Mesenchymal stem cell (in vitro differentiated cells and primary cell): ENCODE data around the gene ECHS1.

ENCODE experiments used
- DNase-seq: peaks from one replicate; pipeline ENCODE4 v3.0.0-alpha.2; 2013
- H2AFZ ChIP-seq: one replicate; pipeline ENCODE4 v1.6.1; 2013; ENCODE audit warnings: low read depth, mild to moderate bottlenecking, control low read depth, inconsistent platforms, low read length, moderate library complexity
- H2AK5ac ChIP-seq: 2 replicates; pipeline ENCODE4 v1.6.1; 2013; ENCODE audit warnings: low read length, moderate library complexity, mild to moderate bottlenecking, inconsistent platforms; ENCODE audit not compliant: severe bottlenecking
- H2BK120ac ChIP-seq: one replicate; pipeline ENCODE4 v1.6.1; 2013; ENCODE audit warnings: low read depth, mild to moderate bottlenecking, inconsistent platforms, low read length, moderate library complexity
- H2BK12ac ChIP-seq, 2 experiments: one replicate each; pipeline ENCODE4 v1.6.1; 2013; ENCODE audit warnings: inconsistent platforms in 2 of 2, low read length in 2 of 2, mild to moderate bottlenecking in 2 of 2, moderate library complexity in 2 of 2, control low read depth in 1 of 2
- H2BK15ac ChIP-seq: one replicate; pipeline ENCODE4 v1.6.1; 2013; ENCODE audit warnings: mild to moderate bottlenecking, low read depth, inconsistent platforms; ENCODE audit not compliant: poor library complexity, severe bottlenecking
- H2BK5ac ChIP-seq: 2 replicates; pipeline ENCODE4 v1.6.1; 2013; ENCODE audit warnings: low read depth, mild to moderate bottlenecking, low read length, control low read depth, inconsistent platforms; ENCODE audit not compliant: poor library complexity, severe bottlenecking
- H3K14ac ChIP-seq, 2 experiments: one replicate each; pipeline ENCODE4 v1.6.1; 2013; ENCODE audit warnings: inconsistent platforms in 2 of 2, low read length in 2 of 2, control low read depth in 1 of 2, mild to moderate bottlenecking in 1 of 2, moderate library complexity in 1 of 2
- H3K18ac ChIP-seq, 2 experiments: one replicate each; pipeline ENCODE4 v1.6.1; 2013; ENCODE audit warnings: inconsistent platforms in 2 of 2, low read length in 2 of 2, control low read depth in 1 of 2, low read depth in 1 of 2, mild to moderate bottlenecking in 1 of 2
- H3K23ac ChIP-seq, 2 experiments: one replicate each; pipeline ENCODE4 v1.6.1; 2013; ENCODE audit warnings: inconsistent platforms in 2 of 2, low read length in 2 of 2, mild to moderate bottlenecking in 2 of 2, moderate library complexity in 2 of 2, control low read depth in 1 of 2
- H3K27ac ChIP-seq: 2 replicates; pipeline ENCODE4 v1.5.1; 2013; ENCODE audit warnings: mild to moderate bottlenecking, moderate library complexity, low read length, control low read depth, inconsistent platforms; ENCODE audit not compliant: poor library complexity, severe bottlenecking
- H3K27me3 ChIP-seq, 2 experiments: 2 replicates each; pipeline versions ENCODE4 v1.6.1 to v1.7.0; 2013; ENCODE audit warnings: low read length in 2 of 2, mild to moderate bottlenecking in 2 of 2, moderate library complexity in 2 of 2, control low read depth in 1 of 2, inconsistent platforms in 1 of 2; ENCODE audit not compliant: control insufficient read depth in 1 of 2, insufficient read depth in 1 of 2
- H3K36me3 ChIP-seq, 2 experiments: 2 replicates each; pipeline versions ENCODE4 v1.6.1 to v1.7.0; 2013; ENCODE audit warnings: low read length in 2 of 2, control low read depth in 1 of 2, inconsistent platforms in 1 of 2, low read depth in 1 of 2, mild to moderate bottlenecking in 1 of 2; ENCODE audit not compliant: insufficient read depth in 2 of 2, control insufficient read depth in 1 of 2
- H3K4ac ChIP-seq, 2 experiments: one replicate each; pipeline ENCODE4 v1.6.1; 2013; ENCODE audit warnings: inconsistent platforms in 2 of 2, low read length in 2 of 2, mild to moderate bottlenecking in 2 of 2, moderate library complexity in 2 of 2, control low read depth in 1 of 2, low read depth in 1 of 2
- H3K4me1 ChIP-seq: 2 replicates; pipeline ENCODE4 v1.6.1; 2013; ENCODE audit warnings: low read depth, low read length, control low read depth; ENCODE audit not compliant: control insufficient read depth, insufficient read depth
- H3K4me2 ChIP-seq: 2 replicates; pipeline ENCODE4 v1.6.1; 2013; ENCODE audit warnings: low read length, mild to moderate bottlenecking, inconsistent platforms; ENCODE audit not compliant: poor library complexity, severe bottlenecking
- H3K4me3 ChIP-seq, 2 experiments: 2 replicates each; pipeline versions ENCODE4 v1.5.1 to v1.7.0; 2013; ENCODE audit warnings: low read length in 2 of 2, mild to moderate bottlenecking in 2 of 2, control low read depth in 1 of 2, low read depth in 1 of 2; ENCODE audit not compliant: insufficient read depth in 1 of 2
- H3K79me1 ChIP-seq: replicated peaks from 2 replicates; pipeline ENCODE4 v1.6.1; 2013; ENCODE audit warnings: mild to moderate bottlenecking, control low read depth, low read length, inconsistent platforms; ENCODE audit not compliant: poor library complexity, severe bottlenecking
- H3K9ac ChIP-seq: 2 replicates; pipeline ENCODE4 v1.7.0; 2013; ENCODE audit warnings: mild to moderate bottlenecking, low read length, moderate library complexity
- H3K9me3 ChIP-seq: 2 replicates; pipeline ENCODE4 v1.7.0; 2013; ENCODE audit warnings: mild to moderate bottlenecking, low read length; ENCODE audit not compliant: control insufficient read depth
- H4K8ac ChIP-seq: one replicate; pipeline ENCODE4 v1.6.1; 2013; ENCODE audit warnings: inconsistent platforms, mild to moderate bottlenecking, low read length, moderate library complexity
- H4K91ac ChIP-seq: one replicate; pipeline ENCODE4 v1.6.1; 2013; ENCODE audit warnings: mild to moderate bottlenecking, low read length, inconsistent platforms
- whole genome bisulfite sequencing: methylation state at CpG from one replicate; pipeline ENCODE4 v1.1.7; 2013; ENCODE audit warnings: mixed read lengths; 5-methylcytosine and 5-hydroxymethylcytosine counted together

Gene ECHS1

DNA sequence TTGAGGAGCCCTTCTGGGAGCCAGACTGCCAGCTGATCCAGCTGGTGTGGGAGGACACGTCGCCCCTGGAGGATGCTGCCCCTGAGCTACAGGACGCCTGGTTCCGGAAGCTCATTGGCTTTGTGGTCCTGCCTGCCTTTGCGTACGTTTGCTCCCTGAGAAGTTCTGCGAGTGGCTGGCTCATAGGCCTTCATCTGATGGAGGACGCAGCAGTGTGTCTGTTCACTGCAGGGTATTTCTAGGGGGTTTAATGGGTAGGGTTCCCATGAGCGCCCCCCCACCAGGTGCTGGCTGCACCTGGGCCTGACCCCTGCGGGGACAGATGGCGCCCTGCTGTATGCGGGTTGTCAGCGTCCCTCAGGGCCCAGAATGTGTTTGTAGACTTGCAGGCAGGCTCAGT is 10.9 kb upstream of the ECHS1 start:
- H2BK12ac ChIP-seq, result no peak overlapping the region
- 92% methylated on average over 13 of the region's 13 CpGs for WGBS

GRCh38 chr10:133383551-133383950 is 10.4 kb upstream of the ECHS1 start:
- Histone ChIP-seq H2BK5ac (no peak overlapping the region), H3K4me1 (peaks cover 13% of the 10 kb centered on the region), H4K91ac (no peak overlapping the region), H4K8ac (no peak overlapping the region), H3K79me1 (peaks cover 10% of the 10 kb centered on the region), H2BK120ac (no peak overlapping the region), H2BK12ac (no peak overlapping the region), H2AK5ac (no peak overlapping the region), H3K14ac (no peak overlapping the region), H3K4ac (no peak overlapping the region), H3K9ac (no peak overlapping the region), H2BK15ac (no peak overlapping the region), H3K4me2 (no peak overlapping the region), H3K23ac (no peak overlapping the region), H2AFZ (no peak overlapping the region), H3K27me3 (no peaks in the 10 kb centered on the region), H3K36me3 (peaks cover 18 to 27% of the 10 kb centered on the region in 2 experiments), H3K4me3 (no peak overlapping the region), H3K27ac (no peak overlapping the region), H3K9me3 (no peaks in the 10 kb centered on the region), H3K18ac (no peak overlapping the region)
- WGBS, result over 99% methylated on average over 4 of the region's 4 CpGs
- no peak for DNase-seq

More for the DNA sequence above, 10.9 kb upstream of the ECHS1 start:
- H3K36me3 ChIP-seq, result peaks cover 19 to 30% of the 10 kb centered on the region in 2 experiments
- H2BK15ac ChIP-seq, result no peak overlapping the region
- no peak overlapping the region for H2BK5ac ChIP-seq
- H2AFZ ChIP-seq, result no peak overlapping the region
- no peaks in the 10 kb centered on the region for H3K27me3 ChIP-seq
- H3K4me3 ChIP-seq, result no peak overlapping the region
- H3K18ac ChIP-seq, result no peak overlapping the region
- H3K23ac ChIP-seq, result no peak overlapping the region
- H4K8ac ChIP-seq, result no peak overlapping the region
- no peak overlapping the region for H3K9ac ChIP-seq
- DNase-seq, result no peak
- H3K79me1 ChIP-seq, result peaks cover 10% of the 10 kb centered on the region
- H3K27ac ChIP-seq, result no peak overlapping the region
- no peaks in the 10 kb centered on the region for H3K9me3 ChIP-seq
- no peak overlapping the region for H2AK5ac ChIP-seq
- H4K91ac ChIP-seq, result no peak overlapping the region
- peaks cover 13% of the 10 kb centered on the region for H3K4me1 ChIP-seq
- no peak overlapping the region for H3K14ac ChIP-seq
- no peak overlapping the region for H2BK120ac ChIP-seq
- no peak overlapping the region for H3K4me2 ChIP-seq
- H3K4ac ChIP-seq, result no peak overlapping the region

GRCh38 chr10:133381036-133381435 is 7.9 kb upstream of the ECHS1 start:
- no peak for DNase-seq
- Histone ChIP-seq H4K8ac (no peak overlapping the region), H3K36me3 (peaks cover 15 to 24% of the 10 kb centered on the region in 2 experiments), H2AK5ac (no peak overlapping the region), H2AFZ (no peak overlapping the region), H3K9me3 (no peaks in the 10 kb centered on the region), H3K4me1 (peaks cover 22% of the 10 kb centered on the region), H3K14ac (no peak overlapping the region), H3K18ac (no peak overlapping the region), H3K79me1 (peaks cover 10% of the 10 kb centered on the region), H2BK15ac (no peak overlapping the region), H3K9ac (no peak overlapping the region), H3K23ac (no peak overlapping the region), H3K4ac (no peak overlapping the region), H3K4me3 (no peak overlapping the region), H2BK120ac (no peak overlapping the region), H3K27ac (no peak overlapping the region), H3K27me3 (no peaks in the 10 kb centered on the region), H2BK5ac (no peak overlapping the region), H3K4me2 (no peak overlapping the region), H4K91ac (no peak overlapping the region), H2BK12ac (no peak overlapping the region)
- 99% methylated on average over 8 of the region's 8 CpGs for whole genome bisulfite sequencing

- peak overlapping the region; percentile 85 for H3K4me2 ChIP-seq
- peak overlapping the region; percentile 6 for H2AK5ac ChIP-seq
- peaks cover 10% of the 10 kb centered on the region for H3K79me1 ChIP-seq
- peak overlapping the region; percentile 44 for H2AFZ ChIP-seq
- peaks cover 15 to 24% of the 10 kb centered on the region in 2 experiments for H3K36me3 ChIP-seq
- peaks cover 22% of the 10 kb centered on the region for H3K4me1 ChIP-seq
- peak overlapping the region in 1 of 2 experiments; percentile 11 for H2BK12ac ChIP-seq
- no peak overlapping the region for H3K14ac ChIP-seq
- peak overlapping the region; percentile 79 to 81 for H3K4me3 ChIP-seq
- peak overlapping the region; percentile 95 for H2BK15ac ChIP-seq
- 94% methylated on average over 35 of the region's 36 CpGs for WGBS
- peak overlapping the region; percentile 79 for H3K9ac ChIP-seq
- no peaks in the 10 kb centered on the region for H3K9me3 ChIP-seq
- peak overlapping the region in 1 of 2 experiments; percentile 84 for H3K18ac ChIP-seq
- no peak overlapping the region for H2BK5ac ChIP-seq
- H3K27ac ChIP-seq, result no peak overlapping the region
- no peak for DNase-seq
- peak overlapping the region; percentile 47 to 74 for H3K4ac ChIP-seq
- peak overlapping the region; percentile 19 for H4K91ac ChIP-seq
- no peak overlapping the region for H4K8ac ChIP-seq
- no peak overlapping the region for H3K23ac ChIP-seq
- H3K27me3 ChIP-seq, result no peaks in the 10 kb centered on the region
- H2BK120ac ChIP-seq, result no peak overlapping the region
Measured at GRCh38 chr10:133379801-133380666, 6.9 kb upstream of the ECHS1 start.
